HG02623 (cell line): ENCODE measurements around the gene C16orf87.

Experiments
- ATAC-seq: cut with Tn5 transposase; IDR thresholded peaks from one replicate; pipeline ENCODE4 v1.9.1; 2021; ENCODE audit warnings: moderate library complexity; ENCODE audit not compliant: unreplicated experiment

Gene C16orf87

GRCh38 chr16:46844771-46845170, 13.8 kb upstream of the C16orf87 start:
- ATAC-seq, result no peak

GRCh38 chr16:46843898-46844642, 13.1 kb upstream of the C16orf87 start:
- ATAC-seq, result no peak

- no peak for ATAC-seq
Observed at GRCh38 chr16:46842192-46842895, 11.4 kb upstream of the C16orf87 start.

- ATAC-seq, result no peak
Observed at GRCh38 chr16:46839986-46840443, 9.0 kb upstream of the C16orf87 start.

- ATAC-seq, result no peak
Observed at GRCh38 chr16:46836534-46837530, 5.9 kb upstream of the C16orf87 start.

GRCh38 chr16:46833460-46833800, 2.5 kb upstream of the C16orf87 start:
- ATAC-seq, result no peak

GRCh38 chr16:46832757-46833459, 1.9 kb upstream of the C16orf87 start:
- no peak for ATAC-seq

GRCh38 chr16:46830417-46830901, 521 bp downstream of the C16orf87 start:
- peak; percentile 11 for ATAC-seq

GRCh38 chr16:46828943-46829342, 2.0 kb downstream of the C16orf87 start:
- ATAC-seq, result no peak

GRCh38 chr16:46828292-46828691, 2.7 kb downstream of the C16orf87 start:
- ATAC-seq, result no peak

- ATAC-seq, result no peak
Observed at GRCh38 chr16:46826631-46827030, 4.3 kb downstream of the C16orf87 start.

GRCh38 chr16:46822270-46822669, 8.7 kb downstream of the C16orf87 start:
- peak; percentile 76 for ATAC-seq

GRCh38 chr16:46817961-46818360, 13.0 kb downstream of the C16orf87 start:
- no peak for ATAC-seq

- ATAC-seq, result no peak
Observed at GRCh38 chr16:46814790-46815189, 16.2 kb downstream of the C16orf87 start.

- no peak for ATAC-seq
Observed at GRCh38 chr16:46813611-46814010, 17.4 kb downstream of the C16orf87 start.

GRCh38 chr16:46812781-46813540, 18.0 kb downstream of the C16orf87 start:
- no peak for ATAC-seq

GRCh38 chr16:46811682-46812081, 19.3 kb downstream of the C16orf87 start:
- ATAC-seq, result no peak

- peak; percentile 61 for ATAC-seq
Observed at GRCh38 chr16:46808997-46809396, 22.0 kb downstream of the C16orf87 start.

GRCh38 chr16:46807336-46807735, 23.6 kb downstream of the C16orf87 start:
- ATAC-seq, result no peak

- ATAC-seq, result no peak
Observed at GRCh38 chr16:46803373-46803772, 27.6 kb downstream of the C16orf87 start.
